Skeletal muscle tissue (tissue), 4 donors: ENCODE measurements around the gene MICAL3. TPM values are rescaled to one million over a fixed set of nuclear protein-coding genes. Genes with fewer than 3 reads are reported as not detected.
A peak's percentile ranks its signal among the peaks of the same experiment; 100 is the strongest.
"Not testable (repeated sequence)": the region's sequence is repeated elsewhere in the genome, so short reads cannot be mapped to it uniquely, and the experiment has no call there.

Source experiments
- H3K27ac ChIP-seq: one replicate; pipeline ENCODE4 v1.7.0; 2013; ENCODE audit warnings: mild to moderate bottlenecking, low read depth, low read length, inconsistent platforms
- H3K27me3 ChIP-seq, 3 donors: one replicate each; pipeline ENCODE4 v1.7.0; 2013; ENCODE audit warnings: low read length in 3 of 3; ENCODE audit not compliant: control insufficient read depth in 3 of 3, insufficient read depth in 3 of 3
- H3K36me3 ChIP-seq, 3 donors: one replicate each; pipeline ENCODE4 v1.7.0; 2013; ENCODE audit warnings: low read length in 3 of 3; ENCODE audit not compliant: control insufficient read depth in 3 of 3, insufficient read depth in 3 of 3
- H3K4me1 ChIP-seq, 3 donors: one replicate each; pipeline ENCODE4 v1.7.0; 2013; ENCODE audit warnings: low read length in 3 of 3, mild to moderate bottlenecking in 3 of 3; ENCODE audit not compliant: control insufficient read depth in 3 of 3, insufficient read depth in 3 of 3
- H3K4me3 ChIP-seq, 3 donors: one replicate each; pipeline ENCODE4 v1.7.0; 2013; ENCODE audit warnings: low read length in 3 of 3
- H3K9ac ChIP-seq, 3 donors: one replicate each; pipeline ENCODE4 v1.7.0; 2013; ENCODE audit warnings: low read length in 3 of 3, mild to moderate bottlenecking in 3 of 3, moderate library complexity in 2 of 3, low read depth in 1 of 3
- H3K9me3 ChIP-seq, 3 donors: one replicate each; pipeline ENCODE4 v1.7.0; 2013; ENCODE audit warnings: low read length in 3 of 3; ENCODE audit not compliant: control insufficient read depth in 3 of 3
- total RNA-seq: library from RNA; depleted of rRNA; stranded (reverse); fragments of >200 nt; gene quantifications from one replicate; pipeline ENCODE4 v1.2.3, GENCODE V29; 2014
- donor health status: Osteomylitis.

MICAL3 gene
- total RNA-seq, 1 donor from 2014 or later = 20.9 TPM

- Histone ChIP-seq H3K4me1 (peaks cover 55 to 82% (median 74%) of the 10 kb centered on the region in 3 donors), H3K9me3 (no peaks in the 10 kb centered on the region), H3K4me3 (no peak overlapping the region), H3K27ac (no peak overlapping the region), H3K27me3 (no peaks in the 10 kb centered on the region), H3K36me3 (no peaks in the 10 kb centered on the region), H3K9ac (peak overlapping the region in 2 of 3 donors; percentile 23 to 50)
Measured at GRCh38 chr22:17943533-17944249, 80.7 kb downstream of the MICAL3 start.

GRCh38 chr22:17942721-17943120, 81.6 kb downstream of the MICAL3 start:
- no peaks in the 10 kb centered on the region for H3K27me3 ChIP-seq
- no peaks in the 10 kb centered on the region for H3K9me3 ChIP-seq
- H3K4me3 ChIP-seq = no peak overlapping the region
- no peaks in the 10 kb centered on the region for H3K36me3 ChIP-seq
- H3K27ac ChIP-seq = no peak overlapping the region
- peaks cover 62 to 83% (median 82%) of the 10 kb centered on the region in 3 donors for H3K4me1 ChIP-seq
- peak overlapping the region in 2 of 3 donors; percentile 15 to 35 for H3K9ac ChIP-seq

GRCh38 chr22:17941471-17942406, 82.6 kb downstream of the MICAL3 start:
- Histone ChIP-seq H3K4me3 (peak overlapping the region in 1 of 3 donors; percentile 19), H3K36me3 (no peaks in the 10 kb centered on the region), H3K9me3 (no peaks in the 10 kb centered on the region), H3K4me1 (peaks cover 55 to 77% (median 76%) of the 10 kb centered on the region in 3 donors), H3K27me3 (no peaks in the 10 kb centered on the region), H3K27ac (peak overlapping the region; percentile 64), H3K9ac (peak overlapping the region in 1 of 3 donors; percentile 35)

GRCh38 chr22:17939579-17939978, 84.8 kb downstream of the MICAL3 start:
- Histone ChIP-seq H3K27me3 (no peaks in the 10 kb centered on the region), H3K9ac (no peak overlapping the region), H3K27ac (no peak overlapping the region), H3K36me3 (no peaks in the 10 kb centered on the region), H3K4me3 (no peak overlapping the region), H3K9me3 (no peaks in the 10 kb centered on the region), H3K4me1 (peaks cover 35 to 56% (median 56%) of the 10 kb centered on the region in 3 donors)

GRCh38 chr22:17939011-17939410, 85.3 kb downstream of the MICAL3 start:
- peaks cover 32 to 50% (median 50%) of the 10 kb centered on the region in 3 donors for H3K4me1 ChIP-seq
- no peak overlapping the region for H3K4me3 ChIP-seq
- no peaks in the 10 kb centered on the region for H3K9me3 ChIP-seq
- no peaks in the 10 kb centered on the region for H3K27me3 ChIP-seq
- no peaks in the 10 kb centered on the region for H3K36me3 ChIP-seq
- H3K9ac ChIP-seq = no peak overlapping the region
- no peak overlapping the region for H3K27ac ChIP-seq

GRCh38 chr22:17938484-17938924, 85.9 kb downstream of the MICAL3 start:
- Histone ChIP-seq H3K36me3 (no peaks in the 10 kb centered on the region), H3K9ac (peak overlapping the region in 1 of 3 donors; percentile 40), H3K27me3 (no peaks in the 10 kb centered on the region), H3K9me3 (no peaks in the 10 kb centered on the region), H3K4me1 (peaks cover 32 to 45% (median 45%) of the 10 kb centered on the region in 3 donors), H3K27ac (no peak overlapping the region), H3K4me3 (no peak overlapping the region)

GRCh38 chr22:17932457-17932856, 91.9 kb downstream of the MICAL3 start:
- H3K4me3 ChIP-seq, H3K27me3 ChIP-seq, H3K9ac ChIP-seq, H3K9me3 ChIP-seq, H3K36me3 ChIP-seq, H3K27ac ChIP-seq: not testable (repeated sequence)
- H3K4me1 ChIP-seq = peaks cover 17 to 28% (median 24%) of the 10 kb centered on the region in 3 donors

- peak overlapping the region in 2 of 3 donors; percentile 18 to 40 for H3K9ac ChIP-seq
- no peaks in the 10 kb centered on the region for H3K9me3 ChIP-seq
- no peaks in the 10 kb centered on the region for H3K36me3 ChIP-seq
- peaks cover 17 to 36% (median 24%) of the 10 kb centered on the region in 3 donors for H3K4me1 ChIP-seq
- H3K4me3 ChIP-seq = peak overlapping the region in 2 of 3 donors; percentile 14 to 18
- peak overlapping the region; percentile 50 for H3K27ac ChIP-seq
- H3K27me3 ChIP-seq = no peaks in the 10 kb centered on the region
Measured at GRCh38 chr22:17931400-17931825, 92.9 kb downstream of the MICAL3 start.

- H3K4me1 ChIP-seq = peaks cover 20 to 41% (median 24%) of the 10 kb centered on the region in 3 donors
- H3K4me3 ChIP-seq = no peak overlapping the region
- H3K27ac ChIP-seq = peak overlapping the region; percentile 49
- H3K9ac ChIP-seq = peak overlapping the region in 1 of 3 donors; percentile 18
- H3K27me3 ChIP-seq = no peaks in the 10 kb centered on the region
- no peaks in the 10 kb centered on the region for H3K9me3 ChIP-seq
- no peaks in the 10 kb centered on the region for H3K36me3 ChIP-seq
Measured at GRCh38 chr22:17930455-17931313, 93.7 kb downstream of the MICAL3 start.
